Placental pericyte (primary cell): ENCODE data around the gene TEKT3. TPM values are rescaled to one million over a fixed set of nuclear protein-coding genes. Genes with fewer than 3 reads are reported as not detected.

Experiments
- small RNA-seq: library from RNA; depleted of rRNA; stranded (forward); fragments of <200 nt; gene quantifications from one replicate; pipeline ENCODE3, GENCODE V24; 2012; ENCODE audit warnings: low replicate concordance
- total RNA-seq: library from RNA; depleted of rRNA; stranded (reverse); fragments of >200 nt; gene quantifications from 2 replicates; pipeline ENCODE4 v1.2.3, GENCODE V29; 2012

The TEKT3 gene
- not detected in 2 replicates for total RNA-seq

GRCh38 chr17:15341385-15341849 is at the start of gene TEKT3:
TEKT3 (minus strand) TSS chr17:15341597; CDS start chr17:15331585, 10,012 bp downstream.

GRCh38 chr17:15265131-15265530 is 76.3 kb downstream of the TEKT3 start, which contains the start of gene PMP22:
PMP22 (minus strand) TSS chr17:15265326; CDS start chr17:15260727, 4,599 bp downstream.

Small RNAs within 50 kb of the gene (small RNA-seq; reads per million reads assigned to genes)
- not detected for gene RNU6-799P

Other genes starting within 250 kb of the TEKT3 start
- 7.0 and 17.8 TPM in 2 replicates for gene PMP22, start 76.3 kb downstream of the TEKT3 start, total RNA-seq
- 1.7 and 4.8 TPM in 2 replicates for gene CDRT4, start 126.0 kb upstream of the TEKT3 start, total RNA-seq
- gene TVP23C, start 221.9 kb upstream of the TEKT3 start, total RNA-seq: 20.5 and 46.8 TPM in 2 replicates